ENCODE results near the gene PPP2R2C.

Gene PPP2R2C

DNA sequence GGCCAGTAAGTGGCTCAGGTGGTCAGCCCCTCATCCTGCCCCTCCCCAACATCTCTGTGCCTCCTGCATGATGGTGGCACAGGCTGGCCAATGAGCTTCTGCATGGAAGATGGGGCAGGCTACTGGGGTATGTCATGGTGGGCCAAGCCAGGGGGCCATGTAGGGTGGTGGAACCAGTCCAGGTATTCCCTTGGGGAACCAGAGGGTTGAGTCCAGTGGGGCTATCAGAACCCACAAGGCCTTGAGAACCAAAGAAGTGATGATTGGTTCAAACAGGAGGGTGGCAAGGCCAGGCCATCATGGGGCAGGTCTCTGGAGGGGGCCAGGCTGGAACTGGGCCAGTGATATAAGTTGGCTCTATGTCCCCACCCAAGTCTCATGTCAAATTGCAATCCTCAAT is 18.8 kb upstream of the PPP2R2C start:
- in situ Hi-C loops (cut with MboI; ENCODE audit: low pct_unique_long_range_greater_than_20kb, low sequenced_read_pairs, unreplicated experiment), result no loop called here
- TF ChIP-seq, protein P1, sequence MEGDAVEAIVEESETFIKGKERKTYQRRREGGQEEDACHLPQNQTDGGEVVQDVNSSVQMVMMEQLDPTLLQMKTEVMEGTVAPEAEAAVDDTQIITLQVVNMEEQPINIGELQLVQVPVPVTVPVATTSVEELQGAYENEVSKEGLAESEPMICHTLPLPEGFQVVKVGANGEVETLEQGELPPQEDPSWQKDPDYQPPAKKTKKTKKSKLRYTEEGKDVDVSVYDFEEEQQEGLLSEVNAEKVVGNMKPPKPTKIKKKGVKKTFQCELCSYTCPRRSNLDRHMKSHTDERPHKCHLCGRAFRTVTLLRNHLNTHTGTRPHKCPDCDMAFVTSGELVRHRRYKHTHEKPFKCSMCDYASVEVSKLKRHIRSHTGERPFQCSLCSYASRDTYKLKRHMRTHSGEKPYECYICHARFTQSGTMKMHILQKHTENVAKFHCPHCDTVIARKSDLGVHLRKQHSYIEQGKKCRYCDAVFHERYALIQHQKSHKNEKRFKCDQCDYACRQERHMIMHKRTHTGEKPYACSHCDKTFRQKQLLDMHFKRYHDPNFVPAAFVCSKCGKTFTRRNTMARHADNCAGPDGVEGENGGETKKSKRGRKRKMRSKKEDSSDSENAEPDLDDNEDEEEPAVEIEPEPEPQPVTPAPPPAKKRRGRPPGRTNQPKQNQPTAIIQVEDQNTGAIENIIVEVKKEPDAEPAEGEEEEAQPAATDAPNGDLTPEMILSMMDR (IDR thresholded peaks at IDR 0.05; ENCODE audit: extremely low read depth, insufficient read depth, missing control alignments), result no peak
- DNase-seq (ENCODE audit: low spot score), result no peak

- TF ChIP-seq, protein P1 (IDR thresholded peaks at IDR 0.05; ENCODE audit: extremely low read depth, insufficient read depth, missing control alignments), result no peak
- in situ Hi-C loops (cut with MboI; ENCODE audit: low pct_unique_long_range_greater_than_20kb, low sequenced_read_pairs, unreplicated experiment), result no loop called here
- DNase-seq (ENCODE audit: low spot score), result no peak
Observed at GRCh38 chr4:6489927-6490326, 17.5 kb upstream of the PPP2R2C start.

DNA sequence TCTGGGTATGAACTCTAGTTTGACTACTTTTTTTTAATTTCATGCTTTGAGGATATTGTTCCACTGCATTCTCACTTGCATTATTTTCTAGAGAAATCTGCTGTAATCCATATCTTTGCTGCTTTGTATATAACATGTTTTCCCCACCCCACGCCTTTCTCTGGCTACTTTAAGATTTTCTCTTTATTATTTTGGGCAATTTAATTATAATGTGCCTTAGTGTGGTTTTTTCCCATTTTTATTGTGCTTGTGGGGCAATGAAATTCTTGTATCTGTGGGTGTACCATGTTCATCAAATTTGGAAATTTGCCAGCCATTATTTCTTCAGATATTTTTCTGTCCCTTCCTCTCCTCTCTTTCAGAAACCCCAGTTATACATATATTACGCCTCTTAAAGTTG is 15.1 kb upstream of the PPP2R2C start:
- TF ChIP-seq, protein P1 (IDR thresholded peaks at IDR 0.05; ENCODE audit: extremely low read depth, insufficient read depth, missing control alignments), result no peak
- no peak for DNase-seq (ENCODE audit: low spot score)
- in situ Hi-C loops (cut with MboI; ENCODE audit: low pct_unique_long_range_greater_than_20kb, low sequenced_read_pairs, unreplicated experiment), result no loop called here

DNA sequence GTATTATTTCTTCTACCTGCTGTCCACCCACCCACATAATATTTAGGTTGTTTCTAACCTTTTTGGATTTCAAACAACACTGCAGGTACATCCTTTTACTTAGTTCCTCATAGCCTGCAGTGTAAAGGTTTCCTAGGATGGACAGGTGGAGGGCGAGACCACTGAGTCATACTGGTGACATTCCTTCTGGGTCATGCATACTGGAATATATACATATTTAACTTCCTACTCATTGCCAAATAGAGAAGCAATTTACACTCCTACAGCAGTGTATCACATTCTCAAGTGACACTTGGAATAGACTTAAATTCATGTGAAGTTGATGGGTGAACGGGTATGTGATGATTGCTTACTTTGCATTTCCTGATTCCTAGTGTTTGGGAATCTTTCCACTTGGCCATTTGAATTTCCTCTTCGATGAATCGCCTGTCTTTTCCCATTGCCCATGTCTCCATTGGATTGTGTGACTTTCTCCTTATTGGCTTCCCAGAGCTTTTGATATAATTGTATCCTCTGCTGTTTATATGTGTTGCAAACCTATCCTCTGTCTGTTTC is 8.2 kb upstream of the PPP2R2C start:
- DNase-seq (ENCODE audit: low spot score), result no peak
- in situ Hi-C loops (cut with MboI; ENCODE audit: low pct_unique_long_range_greater_than_20kb, low sequenced_read_pairs, unreplicated experiment), result no loop called here
- TF ChIP-seq, protein P1 (IDR thresholded peaks at IDR 0.05; ENCODE audit: extremely low read depth, insufficient read depth, missing control alignments), result no peak

- TF ChIP-seq, protein P1 (IDR thresholded peaks at IDR 0.05; ENCODE audit: extremely low read depth, insufficient read depth, missing control alignments), result no peak
- DNase-seq (ENCODE audit: low spot score), result no peak
- in situ Hi-C loops (cut with MboI; ENCODE audit: low pct_unique_long_range_greater_than_20kb, low sequenced_read_pairs, unreplicated experiment), result no loop called here
Observed at GRCh38 chr4:6478546-6479220, 6.3 kb upstream of the PPP2R2C start.

GRCh38 chr4:6476893-6477292 is 4.5 kb upstream of the PPP2R2C start:
- no peak for DNase-seq (ENCODE audit: low spot score)
- TF ChIP-seq, protein P1 (IDR thresholded peaks at IDR 0.05; ENCODE audit: extremely low read depth, insufficient read depth, missing control alignments), result no peak
- in situ Hi-C loops (cut with MboI; ENCODE audit: low pct_unique_long_range_greater_than_20kb, low sequenced_read_pairs, unreplicated experiment), result no loop called here

Measured in GM13977 (cell line).